Skin of body (tissue), 2 donors: ENCODE results near the gene CACNB1. TPM values are rescaled to one million over a fixed set of nuclear protein-coding genes. Genes with fewer than 3 reads are reported as not detected.

Source experiments
- DNase-seq: peaks from one replicate; lab custom pipeline; 2025; lab: John Stamatoyannopoulos, UW
- total RNA-seq: library from RNA; depleted of rRNA; stranded (reverse); fragments of >200 nt; gene quantifications from one replicate; pipeline ENCODE4 v1.2.3, GENCODE V29; 2014

CACNB1 gene
- total RNA-seq, 1 donor from 2014 or later = 17.5 TPM

- DNase-seq = peak; percentile 40
These were observed 28.7 kb upstream of the CACNB1 start for GRCh38 chr17:39225959-39226683.

DNA sequence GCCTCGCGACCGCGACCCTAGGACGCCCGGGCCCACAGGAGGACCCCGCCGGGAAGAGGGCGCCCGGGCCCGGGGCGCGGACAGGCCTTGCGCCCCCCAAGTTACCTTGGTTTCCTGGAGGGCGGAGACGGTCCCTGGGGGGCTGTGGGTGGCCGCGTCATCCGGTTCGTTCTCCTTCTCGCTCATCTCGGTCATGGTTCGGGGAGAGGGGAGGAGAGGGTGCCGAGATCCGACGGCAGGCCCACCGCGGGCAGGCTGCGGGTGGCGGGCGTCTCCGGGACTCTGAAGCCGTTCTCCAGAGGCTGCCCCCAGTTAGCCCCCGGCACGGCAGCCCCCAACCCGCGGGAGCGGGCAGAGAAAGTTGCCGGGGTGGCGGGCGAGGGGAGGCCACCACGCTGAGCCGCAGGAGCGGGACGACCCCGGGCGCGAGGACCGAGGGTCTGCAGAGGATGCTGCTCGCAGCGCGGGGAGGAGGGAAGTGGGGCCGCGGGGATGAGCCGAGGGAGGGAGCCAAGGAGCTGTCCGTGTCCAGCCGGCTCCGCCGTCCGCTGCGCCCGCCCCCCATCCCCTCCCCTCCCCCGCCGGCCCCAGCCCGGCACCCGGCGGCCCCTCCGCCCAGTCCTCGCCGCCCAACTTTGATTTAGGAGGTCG lies 28.0 kb upstream of the CACNB1 start, which contains the start of gene STAC2:
Gene STAC2 (minus strand): TSS at position 638 of the 651 bp plus-strand sequence. CDS start 443 bp downstream, at position 195.
- DNase-seq = no peak

DNA sequence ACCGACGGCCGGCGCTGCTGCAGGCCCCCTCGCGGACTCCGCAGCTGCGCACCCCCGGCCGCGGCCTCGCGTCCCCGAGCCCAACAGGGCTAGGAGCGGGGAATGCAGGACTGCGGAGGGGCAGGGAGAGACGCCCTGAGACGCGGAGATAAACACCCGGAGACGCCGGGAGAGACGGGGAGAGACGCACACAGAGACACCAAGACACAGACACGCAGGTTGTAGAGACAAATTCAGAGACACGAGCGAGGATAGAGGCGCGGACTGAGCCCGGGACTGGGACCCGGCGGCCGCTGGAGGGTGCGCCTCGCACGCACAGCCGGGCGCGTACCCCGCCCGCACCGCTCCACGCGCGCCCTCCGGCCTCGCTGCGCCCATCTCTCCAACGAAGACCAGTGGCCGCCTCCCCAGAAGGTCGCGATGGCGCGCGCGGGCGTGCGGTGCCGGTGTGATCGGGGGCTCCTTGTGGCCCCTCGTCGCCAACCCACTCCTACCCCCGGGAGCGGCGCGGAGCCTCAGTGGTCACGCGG lies 27.4 kb upstream of the CACNB1 start:
- no peak for DNase-seq

- DNase-seq = no peak
These were observed 26.7 kb upstream of the CACNB1 start for GRCh38 chr17:39223907-39224777.

DNA sequence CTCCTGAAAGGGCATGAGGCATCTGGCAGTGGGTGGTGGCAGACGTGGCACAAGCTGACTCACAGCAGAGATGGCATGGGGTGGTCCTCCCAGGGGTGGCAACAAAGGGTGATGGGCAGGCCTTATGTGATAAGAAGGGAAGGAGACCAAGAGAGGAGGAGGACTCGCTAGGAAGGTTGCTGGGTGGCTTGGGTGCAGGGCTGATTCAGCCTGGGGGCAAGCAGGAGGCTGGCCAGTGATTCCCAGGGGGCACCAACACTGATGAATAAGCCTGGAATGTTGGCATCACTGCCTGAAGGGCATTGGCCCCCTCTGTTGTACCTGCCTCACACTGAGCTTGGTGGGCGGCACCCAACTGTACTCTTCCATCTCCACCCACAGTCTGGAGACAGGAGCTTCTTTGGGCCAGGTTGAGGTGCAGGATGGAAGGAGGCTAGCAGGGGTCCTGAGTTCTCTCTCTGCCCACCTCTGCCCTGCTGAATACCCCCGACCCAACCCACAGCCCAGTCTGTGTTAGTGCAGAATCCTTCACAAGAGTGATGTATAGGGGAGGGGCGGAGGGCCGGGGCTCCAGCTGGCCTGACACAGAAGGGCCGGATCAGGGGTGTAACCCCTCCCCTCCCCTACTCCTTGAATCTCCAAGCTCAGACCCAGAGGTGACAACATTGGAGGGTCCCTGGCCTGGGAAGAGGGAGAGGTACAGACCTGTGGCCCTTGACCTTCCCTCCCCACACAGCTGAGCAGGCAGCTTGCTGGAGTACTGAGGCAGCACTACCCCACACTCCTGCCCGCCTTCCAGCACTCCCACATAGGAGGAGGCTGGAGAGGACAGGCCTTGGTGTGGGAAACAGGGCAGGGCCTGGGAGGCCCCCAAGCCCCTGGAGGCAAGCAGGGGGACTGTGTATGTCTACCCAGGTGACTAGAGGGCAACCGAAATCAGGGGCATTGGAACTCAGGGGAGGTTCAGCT lies 25.7 kb upstream of the CACNB1 start:
- DNase-seq = no peak

DNA sequence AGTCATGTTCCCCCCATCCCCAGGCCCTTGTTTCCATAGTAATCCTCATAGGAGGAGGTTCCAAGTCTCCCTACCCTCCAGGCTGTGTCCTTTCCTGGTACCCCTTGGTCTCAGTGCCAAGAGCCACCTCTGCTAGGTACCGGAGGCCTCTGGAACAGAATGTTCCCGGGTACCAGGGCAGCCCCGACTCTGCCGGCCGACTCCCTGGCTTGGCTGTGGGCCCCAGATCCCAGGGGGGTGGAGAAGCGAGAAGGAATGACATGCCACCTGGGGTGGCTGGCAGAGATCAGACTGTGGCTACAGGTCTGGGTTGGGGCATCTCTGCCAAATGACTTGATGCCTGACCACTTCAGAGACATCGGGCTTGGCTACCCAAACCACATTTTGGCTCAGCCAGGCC lies 24.7 kb upstream of the CACNB1 start:
- no peak for DNase-seq

DNA sequence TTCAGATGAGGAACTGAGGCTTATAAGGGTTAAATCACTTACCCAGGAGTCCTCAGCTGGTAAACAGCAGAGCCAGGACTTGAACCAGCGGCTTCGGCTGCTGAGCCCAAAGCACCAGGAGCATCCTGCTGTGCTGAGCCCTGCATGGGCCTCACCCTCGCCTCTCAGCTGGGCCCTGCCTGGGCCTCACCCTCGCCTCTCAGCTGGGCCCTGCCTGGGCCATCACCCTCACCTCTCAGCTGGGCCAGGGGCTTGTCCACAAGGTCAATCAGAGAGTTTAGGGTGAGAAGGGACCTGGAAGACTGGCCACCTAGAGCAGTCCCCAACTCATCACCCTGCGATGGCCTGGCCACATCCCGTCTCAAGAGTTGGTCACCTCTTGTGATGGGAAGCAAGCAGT lies 24.1 kb upstream of the CACNB1 start:
- DNase-seq = no peak

DNA sequence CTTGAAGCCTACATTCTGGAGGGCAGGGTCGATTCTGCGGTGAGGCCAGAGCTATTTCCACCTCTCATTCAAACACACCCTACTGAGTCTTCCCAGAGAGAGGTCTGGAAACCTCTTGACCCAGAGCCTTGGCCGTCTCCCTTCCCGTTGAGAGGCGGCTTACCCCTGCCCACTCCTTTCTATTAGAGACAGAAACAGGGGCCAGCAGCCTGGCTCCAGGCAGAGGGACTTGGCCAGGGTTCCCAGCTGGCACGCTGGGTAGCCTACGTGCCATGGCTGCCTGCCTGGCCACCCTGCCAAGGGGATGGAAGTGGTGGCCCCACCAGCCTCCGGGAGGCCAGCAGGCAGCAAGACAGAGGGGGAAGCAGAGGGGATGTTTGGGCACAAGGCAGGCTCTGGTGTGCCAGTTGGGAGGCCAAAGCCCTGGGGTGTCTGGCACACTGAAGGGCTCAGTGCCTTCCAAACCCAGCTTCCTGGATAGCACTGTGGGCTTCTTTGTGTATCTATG lies 22.2 kb upstream of the CACNB1 start:
- DNase-seq = no peak

GRCh38 chr17:39218906-39219305 lies 21.4 kb upstream of the CACNB1 start:
- DNase-seq = no peak

- DNase-seq = no peak
These were observed 20.4 kb upstream of the CACNB1 start for GRCh38 chr17:39217734-39218369.

GRCh38 chr17:39213852-39214251 lies 16.4 kb upstream of the CACNB1 start:
- no peak for DNase-seq

- DNase-seq = no peak
These were observed 15.5 kb upstream of the CACNB1 start for GRCh38 chr17:39212841-39213480.

DNA sequence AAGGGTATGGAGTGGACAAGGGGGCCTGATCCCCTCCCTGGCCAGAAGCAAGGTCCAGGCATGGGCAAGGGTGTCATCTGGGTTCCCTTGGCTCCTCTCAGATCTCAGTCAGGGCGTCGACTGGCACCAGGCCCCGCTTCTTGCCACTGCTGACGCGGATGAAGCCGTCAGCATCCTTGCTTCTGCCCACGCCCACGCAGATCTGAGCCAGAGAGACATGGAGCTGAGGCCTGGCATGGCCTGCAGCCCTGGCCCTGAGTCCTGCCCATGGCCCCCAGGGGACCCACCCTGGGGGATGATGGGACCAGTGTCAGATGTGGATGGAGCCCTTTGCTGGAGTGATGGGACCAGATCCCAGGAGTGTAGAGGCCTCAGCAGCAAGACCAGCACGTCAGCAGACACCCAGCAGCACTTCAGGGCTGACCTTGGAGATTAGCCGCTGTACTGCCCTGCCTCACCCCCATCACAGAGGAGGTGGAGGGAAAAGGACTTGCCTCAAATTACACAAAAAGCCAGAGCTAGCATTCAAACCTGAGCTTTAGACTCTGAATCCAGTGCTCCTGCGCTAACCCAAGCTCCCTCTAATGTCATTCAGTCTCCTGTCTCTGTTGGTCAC lies 14.8 kb upstream of the CACNB1 start:
- no peak for DNase-seq

DNA sequence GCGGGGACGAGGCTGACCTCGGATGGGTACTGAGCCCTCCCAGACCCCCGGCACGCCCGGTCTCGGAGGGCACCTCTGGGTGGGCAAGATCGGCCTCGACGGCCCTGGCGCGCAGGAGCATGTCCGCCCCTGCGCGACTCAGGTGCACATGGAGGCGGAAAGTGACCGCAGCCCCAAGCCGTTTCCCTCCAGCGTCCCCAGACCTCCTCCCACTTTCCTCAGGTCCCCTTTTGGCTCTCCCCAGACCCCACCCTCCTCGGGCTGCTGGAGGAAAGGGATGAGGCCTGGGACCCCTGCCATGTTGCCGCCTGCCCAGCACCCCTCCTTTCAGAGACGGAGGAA lies 12.6 kb upstream of the CACNB1 start:
- no peak for DNase-seq

DNA sequence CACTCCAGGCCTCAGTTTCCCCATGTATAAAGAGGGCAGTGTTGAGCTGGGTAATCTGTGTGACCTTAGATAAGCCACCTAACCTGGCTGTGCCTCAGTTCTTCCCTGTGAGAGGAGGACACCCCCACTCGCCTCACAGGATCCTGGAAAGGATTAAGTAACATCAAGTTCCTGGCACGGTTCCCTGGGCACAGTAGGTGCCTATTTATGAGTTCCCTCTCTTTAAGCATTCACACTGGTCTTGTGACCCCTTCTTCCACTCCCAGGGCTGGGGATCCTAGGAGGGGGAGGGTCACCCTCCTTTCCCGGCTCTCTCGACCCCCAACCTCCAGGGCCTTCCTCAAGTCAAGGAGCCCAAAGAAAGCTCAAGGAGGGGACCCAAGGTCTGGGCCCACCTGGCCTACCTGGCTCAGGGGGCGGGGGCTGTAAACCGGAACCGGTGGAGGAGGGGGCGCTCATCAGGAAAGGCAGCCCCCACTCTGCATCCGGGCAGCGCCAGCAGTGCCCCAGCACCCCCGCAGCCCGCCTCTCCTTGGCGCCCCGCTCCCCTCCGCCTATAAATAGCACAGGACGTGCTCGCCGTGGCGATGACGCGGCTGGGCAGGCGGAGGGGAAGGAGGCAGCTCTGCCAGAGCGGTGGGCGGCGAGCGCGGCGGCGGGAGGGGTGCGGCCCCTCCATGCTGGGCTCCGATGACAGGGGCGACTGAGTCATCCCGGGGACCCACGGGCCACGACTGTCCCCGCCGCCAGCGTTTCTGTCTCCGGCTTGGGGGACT lies 12.0 kb upstream of the CACNB1 start:
- peak; percentile 24 for DNase-seq

DNA sequence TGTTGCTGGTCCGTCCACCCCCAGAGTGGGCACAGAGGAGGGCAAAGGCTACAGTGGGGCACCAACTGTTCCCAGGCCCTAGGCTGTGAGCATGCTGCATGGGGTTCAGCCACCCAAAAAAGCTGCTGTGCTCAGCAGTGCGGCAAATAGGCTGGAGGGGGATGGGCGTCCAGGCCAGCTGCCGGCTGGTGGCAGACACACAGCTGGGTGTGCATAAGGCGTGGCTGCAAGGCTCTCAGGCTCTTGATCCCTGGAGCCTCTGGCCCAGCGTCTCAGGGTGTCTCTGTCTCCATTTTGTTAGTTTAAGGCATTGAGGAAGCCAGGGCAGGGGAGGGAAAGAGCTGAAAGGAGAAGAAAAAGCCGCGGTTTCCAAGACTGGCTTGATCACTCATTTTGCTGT lies 11.4 kb upstream of the CACNB1 start:
- no peak for DNase-seq

GRCh38 chr17:39208136-39208535 lies 10.7 kb upstream of the CACNB1 start:
- DNase-seq = no peak

DNA sequence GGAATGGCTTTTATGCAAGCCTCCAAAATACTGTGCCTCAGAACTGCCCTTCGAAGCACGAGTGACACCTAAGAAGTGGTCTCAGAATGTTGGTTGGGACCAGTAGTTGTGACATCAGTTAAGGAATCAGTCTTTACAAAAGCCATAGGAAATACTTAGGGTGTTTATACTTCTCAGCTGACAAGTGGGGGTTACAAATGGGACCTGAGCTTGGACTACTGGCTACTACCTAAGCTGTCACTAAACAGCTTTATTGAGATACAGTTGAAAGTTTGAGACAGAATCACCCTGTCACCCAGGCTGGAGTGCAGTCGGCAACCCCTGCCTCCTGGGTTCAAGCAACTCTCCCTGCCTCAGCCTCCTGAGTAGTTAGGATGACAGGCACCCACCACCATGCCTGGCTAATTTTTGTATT lies 7.7 kb upstream of the CACNB1 start:
- DNase-seq = no peak
